HG03196 (cell line): Measurements from ENCODE around the gene STARD5.
A peak's percentile ranks its signal among the peaks of the same experiment; 100 is the strongest.
"Not testable (repeated sequence)": the region's sequence is repeated elsewhere in the genome, so short reads cannot be mapped to it uniquely, and the experiment has no call there.

Experiments used
- ATAC-seq: cut with Tn5 transposase; IDR thresholded peaks from one replicate; pipeline ENCODE4 v1.9.1; 2021; ENCODE audit not compliant: unreplicated experiment

The STARD5 gene

DNA sequence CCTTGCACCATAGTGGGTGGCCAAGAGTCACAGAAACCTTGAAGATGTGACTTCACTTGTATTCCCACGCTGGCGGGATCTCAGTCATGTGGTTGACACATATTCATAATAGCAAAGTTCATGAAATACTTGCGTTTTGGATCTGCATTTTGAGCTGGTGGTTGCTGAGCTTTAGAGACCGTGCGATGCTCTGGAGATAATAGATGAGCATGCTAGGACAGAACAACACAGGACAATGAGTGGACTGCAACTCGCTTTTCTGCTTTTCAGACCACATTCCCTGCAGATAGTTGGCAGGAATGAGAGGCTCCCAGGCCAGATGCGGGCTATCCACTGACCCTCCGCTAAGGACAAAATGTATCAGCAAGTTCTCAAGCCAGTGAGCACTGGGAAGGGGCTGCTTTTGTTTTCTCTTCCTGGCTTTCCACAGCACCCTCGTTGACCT, 13.8 kb upstream of the STARD5 start:
- ATAC-seq: no peak

DNA sequence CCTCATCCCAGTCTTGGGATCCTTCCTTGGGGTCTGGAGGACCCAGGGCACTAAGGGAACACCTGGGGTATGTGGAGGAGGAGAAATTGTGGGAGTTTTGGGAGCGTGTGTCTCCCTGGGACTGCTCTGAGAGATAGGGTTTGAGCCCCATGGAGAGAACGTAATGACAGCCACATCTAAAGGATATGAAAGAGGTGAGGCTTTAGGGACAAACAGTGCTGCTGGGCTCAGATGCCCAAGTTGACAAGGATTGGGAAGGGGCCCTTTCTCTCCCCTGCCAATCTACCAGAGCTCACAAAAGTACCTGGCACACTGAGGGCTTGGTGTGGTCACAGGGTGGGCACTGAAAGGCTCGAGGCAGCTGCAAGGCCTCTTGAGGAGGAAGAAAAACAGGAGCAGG, 13.3 kb upstream of the STARD5 start:
- ATAC-seq: no peak

DNA sequence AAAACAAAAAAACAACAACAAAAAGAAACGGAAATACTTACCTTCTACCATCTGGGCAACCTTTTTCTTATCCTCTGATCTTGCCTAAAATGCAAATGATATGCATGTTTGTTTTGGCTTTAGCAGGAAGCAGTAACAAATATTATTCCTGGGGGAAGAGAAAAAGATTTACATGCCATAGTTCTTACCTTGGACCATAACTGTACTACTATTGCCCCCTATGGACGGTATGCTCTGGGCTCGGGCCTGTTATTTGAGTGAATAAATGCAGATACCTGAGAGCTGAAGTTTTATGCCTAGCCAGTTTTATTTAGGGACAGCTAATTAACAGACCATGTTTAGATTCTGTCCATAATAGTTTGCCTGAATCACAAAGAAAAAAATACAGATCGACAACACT, 12.6 kb upstream of the STARD5 start:
- ATAC-seq: no peak

DNA sequence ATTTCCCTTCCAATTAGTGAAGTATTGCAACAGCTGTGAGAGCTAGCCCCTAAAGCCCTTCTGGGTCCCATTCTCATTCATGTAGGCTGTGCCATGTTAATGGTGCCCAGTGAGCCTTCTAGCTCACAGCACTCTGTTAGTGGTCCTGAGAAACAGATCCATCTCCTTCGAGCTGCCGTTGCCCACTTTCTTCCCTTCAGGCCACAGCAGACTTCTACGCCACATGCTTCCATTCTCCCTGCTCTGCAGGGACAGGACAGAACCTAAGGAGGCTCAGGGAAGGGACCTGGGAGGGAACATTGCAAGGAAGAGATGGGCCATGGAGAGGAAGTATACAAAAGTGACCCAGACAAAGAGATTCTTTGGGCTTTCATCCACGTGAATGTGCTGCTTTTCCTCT, 11.7 kb upstream of the STARD5 start:
- ATAC-seq: no peak

DNA sequence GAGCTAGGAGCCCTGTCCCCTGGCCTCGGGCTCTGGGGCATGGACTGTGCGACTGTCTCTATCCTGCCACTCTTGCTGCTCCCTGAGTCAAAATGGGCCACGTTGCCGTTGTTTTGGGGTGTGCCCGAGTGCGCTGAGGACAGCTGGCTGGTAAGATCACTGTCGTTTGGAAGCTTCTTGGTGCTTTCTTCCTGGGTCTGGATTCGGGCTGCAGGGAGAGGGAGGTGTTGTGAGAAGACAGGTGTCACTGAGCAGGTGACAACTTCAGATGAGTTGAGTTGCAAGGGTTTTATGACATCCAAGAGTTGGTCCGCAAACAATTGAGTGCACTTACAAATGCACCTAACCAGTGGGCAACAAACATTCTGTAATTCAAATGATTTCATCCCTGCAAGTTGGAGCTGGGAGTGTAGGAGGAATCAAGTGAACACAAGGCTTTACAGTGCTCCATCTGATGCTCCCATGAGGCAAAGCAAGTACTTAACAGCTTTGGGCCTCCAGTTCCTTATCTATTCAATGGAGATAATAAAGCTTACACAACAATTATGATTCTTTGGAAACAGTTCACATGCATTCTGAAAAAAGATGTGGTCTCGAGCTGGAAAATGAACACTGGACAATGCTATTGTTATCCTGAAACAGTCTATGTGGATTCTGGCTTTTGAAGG, 11.0 kb upstream of the STARD5 start:
- no peak for ATAC-seq

DNA sequence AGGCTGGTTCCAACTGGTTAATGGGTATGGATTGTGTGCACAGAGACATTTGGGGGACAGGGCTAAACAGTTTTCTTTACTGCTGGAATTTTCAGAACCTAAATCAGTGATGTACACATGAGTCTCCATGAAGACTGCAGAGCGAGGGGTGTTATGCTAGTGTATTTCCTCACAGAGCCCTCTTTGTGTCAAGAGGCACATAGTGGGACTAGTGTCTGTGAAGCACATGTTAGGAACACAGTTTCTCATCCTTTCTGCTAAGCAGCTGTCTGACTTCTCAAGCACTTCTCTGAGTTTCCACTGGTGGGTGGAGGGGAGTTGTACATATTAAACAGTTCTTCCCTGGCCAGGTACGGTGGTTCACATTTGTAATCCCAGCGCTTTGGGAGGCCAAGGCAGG, 9.4 kb upstream of the STARD5 start:
- ATAC-seq: no peak

DNA sequence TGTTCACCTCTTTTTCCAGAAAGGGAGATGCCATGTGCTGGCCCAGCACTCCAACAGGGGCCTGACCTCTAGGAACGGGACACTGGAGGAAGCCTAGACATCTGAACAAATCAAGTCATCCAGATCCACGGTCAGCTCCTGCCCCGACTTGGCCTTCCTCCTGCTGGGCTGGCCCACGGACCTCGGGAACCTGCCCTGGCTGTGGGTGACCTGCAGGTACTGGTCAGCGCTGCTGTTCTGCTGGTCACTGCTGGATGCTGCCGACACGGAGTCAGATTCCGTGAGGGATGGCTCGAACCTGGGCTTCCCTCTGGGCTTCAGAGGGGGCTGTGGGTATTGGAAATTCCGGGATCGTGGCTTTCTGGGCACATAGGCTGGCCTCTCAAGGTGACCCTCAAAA, 8.4 kb upstream of the STARD5 start:
- no peak for ATAC-seq

DNA sequence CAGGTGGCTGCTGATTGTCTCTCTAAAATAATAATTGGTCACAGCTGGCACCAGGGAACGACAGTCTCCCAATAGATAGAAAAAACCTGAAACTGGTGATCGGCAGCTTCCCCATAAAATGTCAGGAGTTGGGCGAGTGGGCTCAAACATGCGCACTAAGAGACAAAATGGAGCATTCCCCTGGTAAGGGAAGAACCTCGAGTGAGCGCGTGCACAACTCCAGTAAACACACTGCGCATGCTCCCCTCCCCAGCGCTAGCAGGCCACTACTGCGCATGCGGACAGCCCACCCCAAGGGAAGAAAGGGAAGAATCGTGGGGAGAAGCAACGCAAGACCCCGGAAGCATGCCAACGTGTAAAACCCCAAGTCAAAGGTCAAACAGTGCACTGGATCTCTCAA, 7.7 kb upstream of the STARD5 start:
- ATAC-seq: no peak

DNA sequence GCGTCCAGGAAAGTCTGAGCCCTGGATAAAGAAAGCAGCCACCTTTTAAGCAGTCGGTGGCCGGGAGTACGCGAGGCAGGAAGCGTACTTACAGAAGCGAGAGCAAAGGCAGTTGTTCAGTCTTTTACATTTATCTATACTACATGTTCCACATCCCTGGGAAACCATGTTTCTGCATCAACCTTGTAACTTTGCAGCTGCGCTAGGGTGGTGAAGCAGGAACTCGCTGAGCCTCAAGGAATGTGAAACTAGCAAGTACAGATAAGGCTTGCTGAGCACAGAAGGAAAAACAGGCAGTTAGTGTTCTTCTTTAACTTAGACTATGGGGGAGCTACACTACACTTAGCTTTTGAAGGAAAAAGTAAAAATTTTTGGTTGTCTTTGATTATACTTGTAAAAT, 7.2 kb upstream of the STARD5 start:
- ATAC-seq: not testable (repeated sequence)

DNA sequence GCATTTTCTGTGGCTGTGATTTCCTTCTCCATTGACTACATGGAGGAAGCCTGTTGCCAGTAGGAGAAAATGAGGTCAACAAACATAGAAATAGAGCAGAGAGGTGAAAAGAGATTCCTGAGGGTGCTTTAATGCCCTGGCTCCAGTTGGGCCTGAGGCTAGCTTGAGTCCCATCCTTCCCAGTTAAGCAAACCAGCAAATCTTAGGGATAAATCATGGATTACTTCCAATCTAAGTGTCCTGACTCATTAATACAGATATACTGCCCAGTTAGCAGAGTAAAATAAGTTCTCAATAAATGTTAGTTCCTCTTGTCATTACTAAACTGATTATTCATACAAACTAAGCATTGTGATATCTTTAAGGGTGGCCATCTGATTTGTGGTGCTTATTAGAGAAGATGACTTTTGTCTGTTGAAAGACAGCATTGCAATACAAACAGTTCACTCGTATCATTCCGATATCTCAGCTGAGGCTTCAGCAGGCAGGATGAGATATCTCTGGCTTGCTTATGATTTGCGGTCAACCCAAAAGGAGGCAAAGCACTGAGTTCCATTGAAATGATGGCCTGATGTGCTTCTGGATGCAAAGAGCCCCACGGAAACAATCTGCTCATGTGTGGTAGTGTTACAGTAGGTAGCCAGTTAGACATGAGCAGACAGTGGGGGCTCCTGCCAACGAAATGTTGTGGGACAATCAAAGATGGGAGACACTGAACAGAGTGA, 6.6 kb upstream of the STARD5 start:
- no peak for ATAC-seq

DNA sequence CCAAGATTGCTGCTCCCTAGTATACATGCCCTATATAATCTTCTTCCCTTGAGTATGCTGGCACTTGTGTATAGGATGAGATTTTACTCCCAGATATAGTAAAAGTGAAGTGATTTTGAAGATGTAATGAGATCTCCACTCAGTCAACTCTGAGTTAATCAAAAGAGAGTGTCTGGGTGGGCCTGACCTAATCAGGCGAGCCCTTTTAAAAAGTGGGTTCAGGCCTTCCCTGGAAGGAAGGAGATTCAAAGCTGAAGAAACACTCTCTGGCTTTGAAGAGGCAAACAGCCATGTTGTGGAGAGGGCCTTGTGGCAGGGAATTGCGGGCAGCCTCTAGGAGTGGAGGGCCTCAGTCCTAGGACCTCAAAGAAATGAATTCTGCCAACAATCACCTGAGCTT, 5.5 kb upstream of the STARD5 start:
- no peak for ATAC-seq

DNA sequence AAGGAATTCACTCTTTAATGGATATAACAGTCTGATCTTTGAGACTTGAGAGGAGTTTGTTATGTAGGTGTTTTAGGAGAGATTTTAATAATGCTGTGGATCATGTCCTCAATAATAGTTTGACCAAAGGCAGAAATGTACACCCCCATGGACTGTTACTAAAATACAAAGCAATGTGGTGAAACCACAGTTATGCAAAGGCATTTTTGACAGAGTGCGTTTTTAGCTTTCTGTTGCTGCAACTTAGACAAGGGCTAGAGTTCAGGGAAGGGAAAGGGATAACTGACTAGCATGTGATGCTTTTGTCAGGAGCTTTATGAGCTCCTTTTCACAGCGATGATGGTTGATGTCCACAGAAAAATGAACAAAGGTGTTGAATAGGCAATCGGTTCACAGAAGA, 3.6 kb upstream of the STARD5 start:
- no peak for ATAC-seq

DNA sequence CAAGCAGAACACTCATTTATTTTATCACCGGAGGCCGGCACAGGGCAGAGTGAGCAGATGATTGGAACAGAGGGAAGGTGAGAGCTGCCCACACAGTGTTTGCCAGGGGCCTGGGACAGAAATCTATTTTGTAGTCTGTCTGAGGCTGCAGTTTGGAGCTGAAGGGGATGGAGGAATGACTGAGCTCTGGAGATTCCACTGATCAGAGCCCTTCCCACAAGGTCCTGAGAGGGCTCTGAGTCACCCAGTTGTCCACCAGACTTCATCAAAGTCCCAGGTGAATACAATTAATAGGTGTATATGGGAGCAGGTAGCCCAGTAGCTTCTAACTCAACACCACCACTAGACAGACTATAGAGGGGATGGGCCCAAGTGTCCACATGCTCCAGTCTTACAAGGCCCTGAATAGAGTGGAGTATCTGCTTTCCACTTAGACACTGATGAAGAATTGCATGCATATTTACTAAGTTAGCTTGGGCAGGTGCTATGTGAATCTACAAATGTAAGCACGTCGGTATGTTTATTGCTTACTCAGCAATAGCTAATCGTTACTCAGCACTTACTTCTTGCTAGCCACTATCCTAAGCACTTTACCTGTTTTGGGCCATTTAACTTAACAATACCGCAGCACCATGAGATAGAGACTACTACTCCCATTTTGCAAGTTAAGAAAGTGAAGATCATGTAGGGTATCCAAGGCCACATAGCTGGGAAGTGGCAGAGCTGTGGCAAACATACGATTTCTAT, 2.7 kb upstream of the STARD5 start:
- no peak for ATAC-seq

DNA sequence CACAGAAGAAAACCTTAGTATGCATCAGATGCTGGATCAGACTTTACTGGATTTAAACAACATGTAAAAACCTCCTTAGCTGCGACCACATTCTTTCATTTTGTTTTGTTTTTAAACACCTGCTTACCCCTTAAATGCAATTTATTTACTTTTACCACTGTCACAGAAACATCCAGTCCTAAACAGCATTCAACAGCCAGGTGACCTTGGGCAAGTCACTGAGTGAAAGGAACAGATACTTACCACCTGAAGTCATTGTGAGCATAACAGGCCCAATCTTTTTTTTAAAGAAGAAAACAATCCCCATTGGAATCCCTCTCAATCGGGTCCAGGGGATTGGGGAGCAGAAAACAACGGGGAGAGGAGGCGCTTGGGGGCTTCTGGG, 390 bp downstream of the STARD5 start:
- ATAC-seq: peak; percentile 8

DNA sequence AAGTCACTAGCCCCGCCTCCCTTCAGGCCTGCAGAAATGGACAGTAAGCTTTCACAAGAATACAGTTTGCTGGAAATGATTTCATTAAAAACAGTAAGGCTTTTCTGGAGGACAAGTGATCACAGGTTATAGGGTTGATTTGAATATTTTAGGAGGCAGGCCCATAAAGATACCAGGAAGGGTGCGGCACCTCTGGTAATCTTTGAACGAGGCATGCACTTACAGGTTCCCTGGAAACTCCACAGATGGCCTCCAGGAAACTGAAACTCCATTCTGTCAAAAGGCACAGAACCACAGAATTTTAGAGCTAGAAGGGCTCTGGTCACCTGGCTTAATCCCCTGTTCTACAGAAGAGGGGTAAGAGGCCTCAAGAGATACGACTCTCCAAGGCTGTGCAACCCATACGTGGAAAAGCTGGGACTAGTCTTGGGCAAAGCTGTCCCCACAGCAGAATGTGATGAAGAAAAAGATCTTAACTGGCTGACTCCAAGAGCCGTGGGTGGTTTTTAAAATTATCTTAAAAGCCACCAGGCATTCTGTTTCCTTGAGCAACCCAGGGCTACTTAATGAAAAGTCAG, 1.2 kb downstream of the STARD5 start:
- no peak for ATAC-seq

DNA sequence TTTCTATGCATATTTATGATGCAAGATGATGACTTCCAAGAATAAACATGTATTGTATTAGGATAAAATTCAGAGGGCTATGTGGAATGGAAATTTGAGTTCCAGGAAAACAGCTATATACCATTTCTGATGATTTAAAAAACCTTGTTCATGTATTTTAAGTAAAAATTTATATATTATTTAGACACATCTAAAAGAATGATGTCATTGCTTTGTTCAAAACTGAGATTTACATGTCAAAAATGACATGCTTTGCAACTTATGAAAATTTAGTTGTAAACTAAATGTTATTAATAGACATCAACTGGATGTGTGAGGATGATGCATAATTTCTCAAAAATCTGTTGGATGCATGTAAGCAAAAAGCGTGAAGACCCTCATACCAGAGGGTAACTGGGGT, 2.3 kb downstream of the STARD5 start:
- ATAC-seq: no peak

DNA sequence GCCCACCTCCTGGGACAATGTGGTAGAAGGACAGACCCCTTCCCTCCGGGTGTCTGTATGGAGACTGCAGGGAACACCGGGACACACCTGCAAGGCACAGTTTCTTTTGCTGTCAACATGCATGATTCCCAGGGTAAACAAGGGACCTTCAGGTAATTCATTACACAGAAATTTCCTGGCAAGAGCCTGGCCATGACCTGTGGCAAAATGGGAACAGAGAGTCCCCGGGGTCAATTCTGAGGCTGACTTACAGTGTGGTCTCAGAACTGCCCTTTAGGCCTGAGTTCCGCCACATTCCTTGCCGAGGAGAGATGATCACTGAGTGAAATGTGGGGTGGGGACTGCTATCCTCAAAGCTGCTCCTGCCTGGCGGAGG, 6.3 kb downstream of the STARD5 start:
- no peak for ATAC-seq

DNA sequence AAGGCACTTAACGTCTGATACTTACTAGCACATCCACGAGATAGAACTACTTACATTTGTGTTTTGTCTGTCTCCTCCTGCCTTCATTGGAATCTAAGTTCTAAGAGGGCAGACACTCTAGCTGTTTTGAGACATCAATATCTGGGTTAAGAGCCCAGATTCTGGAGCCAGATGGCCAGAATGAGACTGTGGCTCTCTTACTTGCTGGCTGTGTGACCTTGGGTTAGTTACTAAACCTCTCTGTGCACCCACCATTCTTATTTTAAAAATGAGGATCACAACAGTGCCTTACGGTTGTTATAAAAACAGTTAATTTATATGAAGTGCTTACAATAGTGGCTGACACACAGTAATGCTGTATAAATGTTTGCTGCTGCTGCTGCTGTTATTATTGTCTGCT, 7.7 kb downstream of the STARD5 start:
- ATAC-seq: no peak

DNA sequence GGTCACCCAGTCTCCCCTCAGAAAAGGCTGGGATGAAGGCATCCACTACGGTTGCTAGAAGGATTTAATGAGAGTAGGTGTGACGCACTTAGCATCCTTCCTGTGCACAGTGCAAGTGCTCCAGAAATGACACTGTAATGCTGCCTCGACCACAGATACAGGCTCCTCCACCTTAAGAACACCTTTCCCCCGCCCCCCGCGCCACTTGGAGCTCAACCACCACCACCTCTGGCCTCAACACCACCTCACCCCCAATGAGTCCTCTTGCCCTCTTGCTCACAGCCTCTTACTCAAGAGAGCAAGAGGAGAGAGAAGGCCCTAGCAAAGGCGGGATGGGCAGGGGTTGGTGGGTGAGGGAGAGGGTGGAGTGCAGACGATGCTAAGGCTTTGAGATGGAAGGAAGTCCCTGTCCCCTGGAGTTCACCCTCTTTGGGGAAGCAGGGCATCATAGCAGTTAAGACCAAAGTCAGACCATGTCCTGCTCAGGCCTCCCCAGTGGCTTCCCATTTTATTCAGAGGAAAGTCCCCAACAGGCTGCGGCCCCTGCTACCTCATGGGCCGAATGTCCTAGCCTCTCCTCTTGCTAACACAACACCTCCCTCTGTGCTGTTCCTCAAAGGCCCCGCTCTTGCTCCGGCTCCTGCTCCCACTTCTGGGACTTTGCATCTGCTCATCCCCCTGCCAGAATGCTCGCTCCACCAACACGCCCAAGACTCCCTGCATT, 8.3 kb downstream of the STARD5 start:
- no peak for ATAC-seq

DNA sequence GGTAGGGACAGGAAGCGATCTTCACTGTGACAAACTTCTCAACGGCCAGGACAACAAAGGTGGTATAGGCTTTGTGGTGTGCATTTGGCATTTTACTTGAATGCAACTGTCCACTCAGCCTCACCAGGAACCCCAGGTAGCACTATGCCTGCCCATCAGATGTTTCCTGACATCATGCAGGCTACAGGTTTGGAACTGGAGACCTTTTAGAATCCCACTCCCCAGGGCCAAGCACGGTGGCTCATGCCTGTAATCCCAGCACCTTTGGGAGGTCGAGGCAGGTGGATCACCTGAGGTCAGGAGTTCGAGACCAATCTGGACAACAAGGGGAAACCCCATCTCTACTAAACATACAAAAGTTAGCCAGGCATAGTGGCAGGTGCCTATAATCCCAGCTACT, 9.6 kb downstream of the STARD5 start:
- ATAC-seq: no peak

DNA sequence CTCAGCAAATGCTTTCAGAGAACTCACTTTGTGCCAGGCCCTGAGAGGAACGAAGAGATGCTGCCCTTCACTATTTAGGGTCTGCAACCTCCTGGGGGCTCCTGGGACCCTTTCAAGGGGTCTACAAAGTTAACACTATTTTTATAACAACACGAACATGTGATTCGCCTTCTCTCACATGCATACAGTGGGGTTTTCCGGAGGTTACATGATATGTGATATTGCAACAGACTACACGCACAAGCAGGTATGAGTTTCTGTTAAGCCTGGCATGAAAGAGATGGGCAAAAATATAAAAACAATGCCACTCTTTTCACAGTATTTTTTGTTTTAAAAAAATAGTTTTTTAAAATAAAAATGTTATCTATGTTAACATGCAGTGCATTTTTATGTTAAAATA, 10.3 kb downstream of the STARD5 start:
- no peak for ATAC-seq
